PC-9 (cell line): ENCODE results near the gene TGFB1. TPM values are rescaled to one million over a fixed set of nuclear protein-coding genes. Genes with fewer than 3 reads are reported as not detected.
A peak's percentile ranks its signal among the peaks of the same experiment; 100 is the strongest.

Experiments
- BruUV-seq: library from RNA; stranded (reverse); fragments of 400-500 nt; replicated peaks from 2 replicates; lab custom pipeline; 2021; lab: Mats Ljungman, UMichigan
- CTCF ChIA-PET: fragments of 300-600 bp; sonication (Branson Sonifier 250); formaldehyde crosslinking; loops from one replicate; lab custom pipeline; 2022; ENCODE audit warnings: antibody characterized with exemption; lab: Charles Lee
- POLR2A ChIA-PET: fragments of 300-600 bp; sonication (Branson Sonifier 250); formaldehyde crosslinking; loops from one replicate; lab custom pipeline; 2022; ENCODE audit warnings: antibody characterized with exemption; ENCODE audit not compliant: unreplicated experiment; lab: Charles Lee
- DNase-seq, 2 experiments: peaks; one replicate each; pipeline versions ENCODE4 v3.0.0 to v3.0.0-alpha.2; 2015 to 2022; ENCODE audit warnings: mixed read lengths in 1 of 2
- H2AFZ ChIP-seq: fragments of 200-600 bp; sonication (generic); 2 replicates; pipeline ENCODE4 v1.8.1; 2017; ENCODE audit warnings: antibody characterized with exemption
- H3F3A ChIP-seq: fragments of 200-600 bp; sonication (generic); 2 replicates; pipeline ENCODE4 v1.8.1; 2017; ENCODE audit warnings: antibody characterized with exemption, mild to moderate bottlenecking, low read depth; ENCODE audit not compliant: insufficient read depth
- H3K27ac ChIP-seq: fragments of 200-600 bp; sonication (generic); 2 replicates; pipeline ENCODE4 v1.6.1; 2016; ENCODE audit warnings: mixed run types
- H3K27me3 ChIP-seq: fragments of 200-600 bp; sonication (generic); 2 replicates; pipeline ENCODE4 v1.6.1; 2016; ENCODE audit warnings: low read depth, mixed run types; ENCODE audit not compliant: insufficient read depth
- H3K36me3 ChIP-seq: fragments of 200-600 bp; sonication (generic); 2 replicates; pipeline ENCODE4 v1.6.1; 2016; ENCODE audit warnings: low read depth, mixed run types
- H3K4me1 ChIP-seq: fragments of 200-600 bp; sonication (generic); replicated peaks from 2 replicates; pipeline ENCODE4 v1.6.1; 2016; ENCODE audit warnings: mixed run types; ENCODE audit not compliant: insufficient read depth
- H3K4me2 ChIP-seq: fragments of 200-600 bp; sonication (generic); 2 replicates; pipeline ENCODE4 v1.6.1; 2017; ENCODE audit warnings: mixed run types
- H3K4me3 ChIP-seq: fragments of 200-600 bp; sonication (generic); 2 replicates; pipeline ENCODE4 v1.6.1; 2016; ENCODE audit warnings: mixed run types
- H3K79me2 ChIP-seq: fragments of 200-600 bp; sonication (generic); 2 replicates; pipeline ENCODE4 v1.6.1; 2017; ENCODE audit warnings: low read depth, mixed run types
- H3K9me2 ChIP-seq: fragments of 200-600 bp; sonication (generic); 2 replicates; pipeline ENCODE4 v1.8.1; 2017; ENCODE audit warnings: mild to moderate bottlenecking; ENCODE audit not compliant: insufficient read depth
- H3K9me3 ChIP-seq: fragments of 200-600 bp; sonication (generic); 2 replicates; pipeline ENCODE4 v1.8.1; 2016; ENCODE audit warnings: low read depth; ENCODE audit not compliant: insufficient read depth
- H4K20me1 ChIP-seq: fragments of 200-600 bp; sonication (generic); 2 replicates; pipeline ENCODE4 v1.8.1; 2017; ENCODE audit not compliant: insufficient read depth
- CTCF ChIP-seq: fragments of 200-600 bp; sonication (generic); conservative IDR thresholded peaks from 2 replicates; pipeline ENCODE4 v1.6.1; 2017; ENCODE audit warnings: mixed run types, antibody characterized with exemption, mild to moderate bottlenecking, moderate library complexity
- EZH2 ChIP-seq: fragments of 200-600 bp; sonication (generic); IDR thresholded peaks from 2 replicates; pipeline ENCODE4 v1.8.0; 2017; ENCODE audit warnings: antibody characterized with exemption, low read depth
- intact Hi-C: fragments of 100-400 bp; cut with micrococcal nuclease; formaldehyde crosslinking; loops from one replicate; pipeline ENCODE4 v1.10.0; 2022; ENCODE audit not compliant: unreplicated experiment
- total RNA-seq: library from RNA; stranded (reverse); gene quantifications from 2 replicates; pipeline ENCODE4 v1.2.3, GENCODE V29; 2021

The TGFB1 gene
- total RNA-seq, 1 experiment from 2014 or later = 67.9 TPM

- peaks cover 13% of the 10 kb centered on the region for H3K4me1 ChIP-seq
- H3K4me2 ChIP-seq = no peak overlapping the region
- ChIA-PET POLR2A (interaction anchor here (0.7 kb wide), 1 partner anchor 131 kb away, joined by 5 read pairs; no protein-coding TSS in a partner anchor), CTCF (interaction anchor here (0.5 kb wide), 1 partner anchor 93 kb away, joined by 6 read pairs; no protein-coding TSS in a partner anchor)
- no peak overlapping the region for H3K4me3 ChIP-seq
- H2AFZ ChIP-seq = no peak overlapping the region
- no peaks in the 10 kb centered on the region for H3K36me3 ChIP-seq
- intact Hi-C loops = loop anchor here (10.0 kb wide), 1 partner anchor 79 kb away; the partner anchor contains the start of gene DMAC2
- H3K79me2 ChIP-seq = no peaks in the 10 kb centered on the region; the same call in 1 of the 2 replicates
- H3K9me2 ChIP-seq = no peaks in the 10 kb centered on the region
- H3F3A ChIP-seq = peaks cover 11% of the 10 kb centered on the region; the same call in 1 of the 2 replicates
- no peaks in the 10 kb centered on the region for H4K20me1 ChIP-seq
- no peak overlapping the region for H3K27ac ChIP-seq
- H3K27me3 ChIP-seq = no peaks in the 10 kb centered on the region
- H3K9me3 ChIP-seq = no peaks in the 10 kb centered on the region
- no TSS peak for BruUV-seq
- DNase-seq = no peak
- no peak for TF ChIP-seq CTCF
Observed at GRCh38 chr19:41355802-41356201, 2.1 kb upstream of the TGFB1 start.

GRCh38 chr19:41355035-41355434 lies 1.3 kb upstream of the TGFB1 start:
- no TSS peak for BruUV-seq
- CTCF ChIA-PET = no interaction called here
- no peak overlapping the region for H3K4me3 ChIP-seq
- H3K27me3 ChIP-seq = no peaks in the 10 kb centered on the region
- POLR2A ChIA-PET = interaction anchor here (0.7 kb wide), 1 partner anchor 131 kb away, joined by 5 read pairs; no protein-coding TSS in a partner anchor
- no peak overlapping the region for H3K27ac ChIP-seq
- H2AFZ ChIP-seq = no peak overlapping the region
- H3K4me2 ChIP-seq = no peak overlapping the region
- H4K20me1 ChIP-seq = no peaks in the 10 kb centered on the region
- peaks cover 15% of the 10 kb centered on the region; the same call in 1 of the 2 replicates for H3F3A ChIP-seq
- no peaks in the 10 kb centered on the region for H3K9me2 ChIP-seq
- H3K36me3 ChIP-seq = no peaks in the 10 kb centered on the region
- peaks cover 15% of the 10 kb centered on the region for H3K4me1 ChIP-seq
- DNase-seq = no peak
- no peaks in the 10 kb centered on the region; the same call in 1 of the 2 replicates for H3K79me2 ChIP-seq
- TF ChIP-seq EZH2 = no peak
- TF ChIP-seq CTCF = no peak
- intact Hi-C loops = loop anchor here (10.0 kb wide), 1 partner anchor 80 kb away; the partner anchor contains the start of gene DMAC2
- H3K9me3 ChIP-seq = no peaks in the 10 kb centered on the region

DNA sequence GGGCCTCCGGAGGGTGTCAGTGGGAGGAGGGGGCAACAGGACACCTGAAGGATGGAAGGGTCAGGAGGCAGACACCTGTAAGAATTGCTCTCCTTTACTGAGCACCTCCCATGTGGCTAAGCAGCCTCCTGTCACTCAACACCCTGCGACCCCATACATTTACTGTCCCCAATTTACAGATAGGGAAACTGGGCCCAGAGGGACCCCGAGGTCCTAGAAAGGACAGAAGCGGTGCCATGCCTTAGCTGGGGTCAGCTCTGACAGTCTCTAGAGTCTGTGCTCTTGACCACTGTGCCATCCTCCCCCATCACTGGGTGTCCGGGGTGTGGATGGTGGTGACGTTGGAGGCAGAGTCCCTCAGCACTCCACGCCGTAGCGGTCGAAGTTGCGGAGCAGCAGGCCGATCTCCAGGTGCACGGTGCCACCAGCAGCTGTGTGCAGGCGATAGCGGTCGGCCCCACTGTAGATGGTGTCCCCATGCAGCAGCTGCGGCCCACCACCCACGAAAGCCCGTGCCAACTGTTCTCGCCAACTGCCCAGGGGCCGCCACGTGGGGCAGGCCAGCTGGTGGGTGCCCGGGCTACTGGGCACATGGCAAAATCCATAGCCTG lies 726 bp upstream of the TGFB1 start:
- POLR2A ChIA-PET = no interaction called here
- Histone ChIP-seq H3K27ac (no peak overlapping the region), H4K20me1 (no peaks in the 10 kb centered on the region), H3K27me3 (no peaks in the 10 kb centered on the region), H3K79me2 (no peaks in the 10 kb centered on the region; the same call in 1 of the 2 replicates), H3F3A (peaks cover 15% of the 10 kb centered on the region; the same call in 1 of the 2 replicates), H3K36me3 (no peaks in the 10 kb centered on the region), H2AFZ (peak overlapping the region; percentile 74; the same call in 1 of the 2 replicates), H3K4me2 (peak overlapping the region; percentile 98), H3K9me3 (no peaks in the 10 kb centered on the region), H3K4me1 (peaks cover 15% of the 10 kb centered on the region), H3K4me3 (peak overlapping the region; percentile 80), H3K9me2 (no peaks in the 10 kb centered on the region)
- TF ChIP-seq EZH2 (no peak), CTCF (peak; percentile 10; the same call in 1 of the 2 replicates)
- intact Hi-C loops = loop anchor here (5.0 to 10.0 kb wide), 2 partner anchors 80 to 692 kb away; partner anchors contain the start of gene DMAC2
- CTCF ChIA-PET = no interaction called here
- DNase-seq = no peak
- BruUV-seq = TSS peak; percentile 22
